Stomach smooth muscle (tissue), 2 donors: ENCODE results near the gene FPR2.

Source experiments
- H3K27ac ChIP-seq: one replicate; pipeline ENCODE4 v1.7.0; 2013; ENCODE audit warnings: mild to moderate bottlenecking, low read length, inconsistent platforms
- H3K27me3 ChIP-seq, 2 donors: one replicate each; pipeline ENCODE4 v1.7.0; 2013; ENCODE audit warnings: low read length in 2 of 2; ENCODE audit not compliant: insufficient read depth in 2 of 2, control insufficient read depth in 1 of 2
- H3K36me3 ChIP-seq, 2 donors: one replicate each; pipeline ENCODE4 v1.7.0; 2013; ENCODE audit warnings: low read length in 2 of 2; ENCODE audit not compliant: control insufficient read depth in 2 of 2, insufficient read depth in 2 of 2
- H3K4me1 ChIP-seq: one replicate; pipeline ENCODE4 v1.7.0; 2013; ENCODE audit warnings: low read length; ENCODE audit not compliant: control insufficient read depth, insufficient read depth
- H3K4me3 ChIP-seq, 2 donors: one replicate each; pipeline ENCODE4 v1.7.0; 2013; ENCODE audit warnings: low read length in 2 of 2
- H3K9ac ChIP-seq, 2 donors: one replicate each; pipeline ENCODE4 v1.7.0; 2013; ENCODE audit warnings: low read length in 2 of 2, mild to moderate bottlenecking in 1 of 2
- H3K9me3 ChIP-seq, 2 donors: one replicate each; pipeline ENCODE4 v1.7.0; 2013; ENCODE audit warnings: low read length in 2 of 2; ENCODE audit not compliant: control insufficient read depth in 2 of 2
- donor health status: healthy.
- donor health status: Pancreatic carcinoma.

Gene FPR2

DNA sequence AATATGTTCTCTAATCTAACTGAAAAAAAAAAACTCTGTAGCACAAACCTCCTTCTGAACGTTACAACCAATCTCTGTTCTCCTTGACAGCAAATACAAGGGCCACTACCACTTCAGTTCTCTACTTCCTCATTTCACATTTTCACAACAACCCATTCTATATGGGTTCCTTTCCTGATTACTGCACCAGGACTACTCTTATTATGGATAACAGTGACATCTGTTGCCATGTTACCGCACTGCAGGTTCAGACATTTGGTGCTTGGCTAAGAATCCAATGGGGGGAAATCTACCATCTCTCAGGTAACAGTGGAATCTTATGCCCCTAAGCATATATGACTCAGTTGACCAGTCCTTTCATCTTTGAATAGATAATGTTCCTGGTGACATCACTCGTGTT, 22.4 kb downstream of the FPR2 start:
- Histone ChIP-seq H3K27ac (no peak overlapping the region), H3K9ac (no peak overlapping the region)

DNA sequence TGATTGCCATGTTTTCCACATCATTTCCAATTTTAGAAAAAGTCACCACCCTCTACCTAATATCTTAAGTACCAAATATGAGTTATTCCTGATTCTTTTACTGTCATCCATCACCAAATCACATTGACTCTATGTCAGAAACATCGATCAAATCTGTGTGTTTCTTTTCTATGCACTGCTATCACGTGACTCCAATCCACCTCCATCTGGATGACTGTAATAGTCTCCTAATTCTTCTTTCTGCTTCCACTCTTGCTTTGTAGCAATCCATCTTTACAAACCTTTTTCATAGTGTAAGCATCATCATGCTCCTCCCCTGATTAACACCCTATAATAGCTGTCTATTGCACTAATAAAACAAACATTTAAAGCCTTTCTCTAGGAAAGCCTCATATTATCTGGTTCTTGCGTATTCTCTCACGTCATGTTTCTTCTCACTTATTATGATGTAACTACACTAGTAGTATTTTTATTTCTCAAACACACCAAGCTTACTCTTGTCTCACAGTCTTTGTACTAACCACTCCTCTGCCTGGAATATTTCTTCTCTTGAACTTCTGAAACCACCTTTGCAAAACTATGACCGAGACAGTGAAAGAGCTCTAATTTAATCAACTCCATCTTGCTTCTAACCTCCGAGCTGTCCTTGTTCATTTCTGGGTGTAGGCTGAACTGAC, 23.3 kb downstream of the FPR2 start:
- Histone ChIP-seq H3K27me3 (peaks cover 0 to 8% of the 10 kb centered on the region in 2 donors), H3K9me3 (peaks cover 0 to 3% of the 10 kb centered on the region in 2 donors), H3K36me3 (no peaks in the 10 kb centered on the region), H3K27ac (no peak overlapping the region), H3K4me1 (no peaks in the 10 kb centered on the region), H3K9ac (no peak overlapping the region), H3K4me3 (no peak overlapping the region)

More for the DNA sequence above, 22.4 kb downstream of the FPR2 start:
- H3K4me3 ChIP-seq: no peak overlapping the region
- H3K27me3 ChIP-seq: peaks cover 2 to 12% of the 10 kb centered on the region in 2 donors
- no peaks in the 10 kb centered on the region for H3K36me3 ChIP-seq
- H3K4me1 ChIP-seq: no peaks in the 10 kb centered on the region
- H3K9me3 ChIP-seq: peaks cover 0 to 2% of the 10 kb centered on the region in 2 donors

DNA sequence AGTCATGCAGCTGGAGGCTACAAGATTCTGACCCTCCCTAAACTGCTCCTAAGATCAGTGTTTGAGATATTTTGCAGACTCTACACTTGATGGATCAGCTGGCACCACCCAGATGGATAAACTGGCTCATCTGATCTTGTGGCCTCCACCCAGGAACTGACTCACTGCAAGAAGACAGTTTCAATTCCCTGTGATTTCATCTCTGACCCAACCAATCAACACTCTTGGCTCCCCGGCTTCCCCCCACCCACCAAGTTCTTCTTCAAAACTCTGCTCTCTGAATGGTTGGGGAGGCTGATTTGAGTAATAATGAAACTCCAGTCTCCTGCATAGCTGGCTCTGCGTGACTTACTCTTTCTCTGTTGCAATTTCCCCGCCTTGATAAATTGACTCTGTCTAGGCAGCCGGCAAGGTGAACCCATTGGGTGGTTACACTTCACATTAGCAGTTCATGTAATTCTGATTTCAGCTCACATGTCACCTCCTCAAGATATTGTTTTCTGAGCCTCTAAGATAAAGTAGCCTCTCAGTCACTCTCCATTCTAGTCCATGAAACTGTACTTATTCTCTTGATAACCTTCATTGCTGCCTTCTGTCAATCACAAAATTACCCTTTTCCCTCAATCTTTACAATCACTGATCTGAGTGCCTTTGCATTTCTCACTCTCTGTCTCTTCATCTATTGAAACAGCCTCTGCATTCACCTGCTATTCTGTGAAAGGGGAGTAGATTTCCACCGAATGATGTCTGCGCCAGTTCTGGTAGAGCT, 24.1 kb downstream of the FPR2 start:
- Histone ChIP-seq H3K9ac (no peak overlapping the region), H3K27ac (no peak overlapping the region), H3K36me3 (no peaks in the 10 kb centered on the region), H3K4me3 (no peak overlapping the region), H3K9me3 (peaks cover 0 to 3% of the 10 kb centered on the region in 2 donors), H3K4me1 (no peaks in the 10 kb centered on the region), H3K27me3 (peaks cover 0 to 8% of the 10 kb centered on the region in 2 donors)

DNA sequence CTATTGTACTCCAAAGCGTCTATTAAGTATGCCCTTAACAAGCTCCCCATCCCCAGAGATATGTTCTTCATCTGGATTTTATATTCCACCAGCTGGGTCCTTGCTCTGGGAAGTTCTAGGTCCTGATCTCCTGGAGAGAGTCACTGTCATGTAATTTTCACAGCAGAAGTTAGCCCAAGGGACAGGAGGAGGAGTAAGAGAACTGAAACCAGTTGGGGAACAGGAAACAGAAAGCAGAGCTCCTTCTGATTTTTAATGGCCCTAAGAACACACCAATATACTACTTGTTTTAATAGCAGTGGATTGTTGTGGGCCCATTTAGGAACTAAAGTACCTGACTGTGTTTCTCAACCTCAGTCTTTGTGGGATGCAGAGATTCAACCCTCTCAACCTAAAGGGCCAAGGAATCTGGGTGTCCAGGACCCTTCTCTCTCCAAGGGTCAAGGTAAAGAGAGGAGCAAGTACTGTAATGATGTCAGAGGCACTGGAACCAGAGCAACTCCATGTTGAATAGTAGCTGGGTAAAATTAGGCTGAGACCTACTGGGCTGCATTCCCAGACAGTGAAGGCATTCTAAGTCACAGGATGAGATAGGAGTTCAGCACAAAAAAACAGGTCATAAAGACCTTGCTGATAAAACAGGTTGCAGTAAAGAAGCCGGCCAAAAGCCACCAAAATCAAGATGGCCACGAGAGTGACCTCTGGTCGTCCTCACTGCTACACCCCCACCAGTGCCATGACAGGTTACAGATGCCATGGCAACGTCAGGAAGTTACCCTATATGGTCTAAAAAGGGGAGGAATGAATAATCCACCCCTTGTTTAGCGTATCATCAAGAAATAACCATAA, 25.9 kb downstream of the FPR2 start:
- Histone ChIP-seq H3K27me3 (peaks cover 0 to 7% of the 10 kb centered on the region in 2 donors), H3K4me3 (no peak overlapping the region), H3K9me3 (peaks cover 0 to 3% of the 10 kb centered on the region in 2 donors), H3K9ac (no peak overlapping the region), H3K27ac (no peak overlapping the region), H3K4me1 (no peaks in the 10 kb centered on the region), H3K36me3 (no peaks in the 10 kb centered on the region)

DNA sequence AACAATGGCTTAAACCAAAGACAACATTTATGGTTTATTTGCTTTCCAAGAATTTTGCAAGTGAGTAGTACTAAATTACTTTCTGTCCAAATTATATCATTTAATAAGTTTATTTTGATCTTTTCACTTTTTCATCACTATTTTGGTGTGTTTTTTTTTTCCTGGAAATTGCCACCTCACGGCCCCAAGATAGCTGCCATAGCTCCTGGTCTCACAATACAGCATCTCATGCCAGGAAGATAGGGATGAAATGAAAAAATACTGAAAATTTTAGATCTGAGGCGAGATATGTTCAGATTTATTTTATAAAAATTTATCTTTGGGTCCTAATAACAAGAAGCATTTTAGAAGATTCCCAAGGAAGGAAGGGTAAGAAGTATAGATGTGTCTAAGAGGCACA, 27.0 kb downstream of the FPR2 start:
- H3K27ac ChIP-seq: no peak overlapping the region
- H3K27me3 ChIP-seq: peaks cover 0 to 4% of the 10 kb centered on the region in 2 donors
- no peak overlapping the region for H3K9ac ChIP-seq

DNA sequence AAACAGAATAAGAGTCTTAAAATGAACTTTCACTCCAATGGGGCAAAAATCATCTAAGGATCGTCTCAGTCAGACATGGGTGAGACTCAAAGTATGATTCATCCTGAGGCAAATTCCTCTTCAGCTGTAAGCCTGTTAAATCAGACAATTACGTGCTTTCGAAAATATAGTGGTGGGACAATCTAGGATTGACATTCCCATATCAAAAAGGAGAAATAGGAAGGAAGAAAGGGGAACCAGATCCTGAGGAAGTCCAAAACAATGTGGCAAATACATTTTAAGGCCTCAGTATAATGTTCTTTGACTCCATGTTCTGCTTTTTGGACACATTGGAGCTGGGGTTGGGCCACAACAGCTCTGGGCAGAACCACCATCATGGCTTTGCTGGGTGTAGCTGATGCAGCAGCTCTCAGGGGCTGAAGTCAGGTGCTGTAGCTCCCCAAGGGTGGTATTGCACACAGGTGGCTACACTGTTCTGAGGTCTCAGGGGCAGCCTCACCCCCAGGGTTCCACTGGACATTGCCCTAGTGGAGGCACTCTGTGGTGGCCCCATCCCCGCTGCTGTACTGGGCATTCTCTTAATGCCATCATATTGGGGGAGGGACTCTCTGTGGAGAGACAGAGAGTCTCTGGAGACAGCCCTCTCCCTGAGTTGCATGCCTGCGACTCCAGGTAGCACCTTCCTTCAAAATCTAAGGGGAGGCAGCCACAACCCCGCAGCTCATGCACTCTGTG, 28.2 kb downstream of the FPR2 start:
- Histone ChIP-seq H3K27ac (no peak overlapping the region), H3K36me3 (no peaks in the 10 kb centered on the region), H3K27me3 (no peaks in the 10 kb centered on the region), H3K4me3 (no peak overlapping the region), H3K4me1 (no peaks in the 10 kb centered on the region), H3K9ac (no peak overlapping the region), H3K9me3 (peaks cover 0 to 3% of the 10 kb centered on the region in 2 donors)

More for the DNA sequence above, 27.0 kb downstream of the FPR2 start:
- Histone ChIP-seq H3K9me3 (peaks cover 0 to 3% of the 10 kb centered on the region in 2 donors), H3K4me1 (no peaks in the 10 kb centered on the region), H3K4me3 (no peak overlapping the region), H3K36me3 (no peaks in the 10 kb centered on the region)

DNA sequence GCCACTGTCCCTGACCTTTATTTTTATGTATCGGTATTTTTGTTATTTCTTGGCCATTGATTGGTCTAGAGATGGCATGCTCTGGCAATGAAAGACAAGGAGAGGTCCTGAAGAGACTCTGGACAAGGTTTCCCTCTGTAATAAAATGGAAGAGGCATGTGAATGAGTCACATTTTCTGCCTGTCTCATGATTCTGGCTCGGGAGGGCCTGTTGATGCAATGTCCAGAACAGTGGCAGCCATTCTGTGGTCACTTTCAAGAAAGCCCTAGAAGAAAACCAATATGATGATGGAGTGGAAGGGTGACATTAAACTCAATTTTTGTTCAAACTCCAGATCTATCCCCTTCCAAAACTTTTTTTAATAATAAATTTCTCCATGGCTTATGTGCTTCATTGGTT, 32.0 kb downstream of the FPR2 start:
- Histone ChIP-seq H3K4me1 (no peaks in the 10 kb centered on the region), H3K36me3 (no peaks in the 10 kb centered on the region), H3K27ac (no peak overlapping the region), H3K27me3 (peaks cover 0 to 2% of the 10 kb centered on the region in 2 donors), H3K4me3 (no peak overlapping the region), H3K9ac (no peak overlapping the region), H3K9me3 (peaks cover 0 to 3% of the 10 kb centered on the region in 2 donors)

DNA sequence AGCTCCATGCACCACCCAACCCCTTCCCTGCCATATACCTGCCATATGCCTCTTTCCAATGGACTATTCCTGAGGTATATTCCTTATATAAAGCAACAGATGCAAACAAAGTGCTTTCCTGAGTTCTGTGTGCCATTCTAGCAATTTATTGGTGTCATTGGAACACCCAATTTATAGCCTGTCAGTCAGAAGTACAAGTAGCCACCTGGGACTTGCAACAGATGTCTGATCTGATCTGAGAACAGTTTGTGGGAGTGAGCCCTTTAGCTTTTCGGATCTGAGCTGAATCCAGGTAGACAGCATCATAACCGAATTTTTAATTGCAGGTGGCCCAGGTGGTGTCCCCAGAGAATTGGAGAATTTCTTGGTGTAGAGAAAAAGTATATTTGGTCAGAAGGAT, 33.0 kb downstream of the FPR2 start:
- H3K4me3 ChIP-seq: no peak overlapping the region
- H3K27ac ChIP-seq: no peak overlapping the region
- no peaks in the 10 kb centered on the region for H3K36me3 ChIP-seq
- peaks cover 0 to 2% of the 10 kb centered on the region in 2 donors for H3K27me3 ChIP-seq
- H3K9me3 ChIP-seq: no peaks in the 10 kb centered on the region
- no peak overlapping the region for H3K9ac ChIP-seq
- peaks cover under 1% of the 10 kb centered on the region for H3K4me1 ChIP-seq

DNA sequence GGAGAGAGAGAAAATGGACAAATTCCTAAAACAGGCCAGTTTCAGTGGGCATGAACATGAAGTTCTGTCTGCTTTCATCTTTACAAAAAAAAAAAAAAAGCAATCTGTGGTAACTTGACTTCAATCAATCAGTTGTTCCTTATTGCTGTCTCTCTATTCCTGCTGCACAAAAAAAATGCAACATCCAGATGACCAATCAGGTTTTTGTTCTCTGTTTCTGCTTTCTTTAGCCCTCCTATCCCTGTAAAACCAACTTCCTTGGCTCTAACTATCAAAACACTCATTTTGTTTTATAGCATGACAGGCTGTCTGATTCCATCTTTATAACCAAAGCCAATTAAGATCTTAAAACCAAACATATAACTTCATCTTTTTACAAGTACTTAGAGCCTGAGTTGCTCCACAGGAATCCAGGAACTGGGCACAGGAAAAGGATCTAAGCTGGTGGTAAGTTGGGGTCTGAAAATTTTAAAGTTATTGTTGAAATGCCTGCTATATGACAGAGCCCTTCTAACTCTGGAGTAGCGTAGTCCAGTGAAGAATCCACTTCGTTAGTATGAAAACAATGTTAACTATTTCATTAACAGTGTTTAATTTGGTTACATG, 34.0 kb downstream of the FPR2 start, which contains the start of gene FPR3:
Gene FPR3, plus strand, starts transcription at position 273 of the 606 bp plus-strand sequence. CDS start 28,592 bp downstream, outside the sequence.
- Histone ChIP-seq H3K36me3 (no peaks in the 10 kb centered on the region), H3K4me1 (peaks cover 11% of the 10 kb centered on the region), H3K9ac (no peak within 1 kb of the TSS), H3K27me3 (peaks cover 0 to 2% of the 10 kb centered on the region in 2 donors), H3K9me3 (no peaks in the 10 kb centered on the region), H3K4me3 (no peak within 1 kb of the TSS), H3K27ac (no peak within 1 kb of the TSS)
